ENCODE data around the gene TNFRSF25. TPM values are rescaled to one million over a fixed set of nuclear protein-coding genes. Genes with fewer than 3 reads are reported as not detected.

Gene TNFRSF25, protein sequence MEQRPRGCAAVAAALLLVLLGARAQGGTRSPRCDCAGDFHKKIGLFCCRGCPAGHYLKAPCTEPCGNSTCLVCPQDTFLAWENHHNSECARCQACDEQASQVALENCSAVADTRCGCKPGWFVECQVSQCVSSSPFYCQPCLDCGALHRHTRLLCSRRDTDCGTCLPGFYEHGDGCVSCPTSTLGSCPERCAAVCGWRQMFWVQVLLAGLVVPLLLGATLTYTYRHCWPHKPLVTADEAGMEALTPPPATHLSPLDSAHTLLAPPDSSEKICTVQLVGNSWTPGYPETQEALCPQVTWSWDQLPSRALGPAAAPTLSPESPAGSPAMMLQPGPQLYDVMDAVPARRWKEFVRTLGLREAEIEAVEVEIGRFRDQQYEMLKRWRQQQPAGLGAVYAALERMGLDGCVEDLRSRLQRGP
- total RNA-seq = 0.51 and 1.5 TPM in 2 replicates
- 0.24 and 0.37 TPM in 2 replicates for polyA plus RNA-seq
- 0.19 and 1.0 TPM in 2 replicates for polyA plus RNA-seq (2012)
- 0.26 TPM in 1 of 2 replicates, not detected in the other for polyA minus RNA-seq (ENCODE audit: low replicate concordance)

DNA sequence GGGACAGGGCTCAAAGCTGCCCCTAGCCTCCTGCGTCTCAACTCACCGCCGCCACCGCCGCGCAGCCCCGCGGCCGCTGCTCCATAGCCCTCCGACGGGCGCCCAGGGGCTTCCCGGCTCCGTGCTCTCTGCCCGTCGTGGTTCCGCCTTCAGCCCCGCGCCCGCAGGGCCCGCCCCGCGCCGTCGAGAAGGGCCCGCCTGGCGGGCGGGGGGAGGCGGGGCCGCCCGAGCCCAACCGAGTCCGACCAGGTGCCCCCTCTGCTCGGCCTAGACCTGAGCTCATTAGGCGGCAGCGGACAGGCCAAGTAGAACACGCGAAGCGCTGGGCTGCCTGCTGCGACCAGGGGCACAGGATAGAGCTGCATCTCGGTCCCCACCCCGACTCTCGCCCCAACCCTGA, at the start of gene TNFRSF25:
TNFRSF25 (minus strand) TSS at position 151 of the 400 bp plus-strand sequence; CDS start at position 85, 66 bp downstream.
- no peaks in the 10 kb centered on the region for H3K79me2 ChIP-seq (ENCODE audit: control insufficient read depth, insufficient read depth, low read length)
- H3K36me3 ChIP-seq (ENCODE audit: control insufficient read depth, insufficient read depth, low read length) = no peaks in the 10 kb centered on the region
- H3K27me3 ChIP-seq (ENCODE audit: control insufficient read depth, insufficient read depth, low read length) = peaks cover under 1% of the 10 kb centered on the region
- no peaks in the 10 kb centered on the region for H3K4me1 ChIP-seq (ENCODE audit: control insufficient read depth, extremely low read depth, insufficient read depth, low read length)
- TF ChIP-seq EZH2 (IDR thresholded peaks at IDR 0.05; ENCODE audit: low read length, missing control alignments) = no peak
- TF ChIP-seq, protein P1, sequence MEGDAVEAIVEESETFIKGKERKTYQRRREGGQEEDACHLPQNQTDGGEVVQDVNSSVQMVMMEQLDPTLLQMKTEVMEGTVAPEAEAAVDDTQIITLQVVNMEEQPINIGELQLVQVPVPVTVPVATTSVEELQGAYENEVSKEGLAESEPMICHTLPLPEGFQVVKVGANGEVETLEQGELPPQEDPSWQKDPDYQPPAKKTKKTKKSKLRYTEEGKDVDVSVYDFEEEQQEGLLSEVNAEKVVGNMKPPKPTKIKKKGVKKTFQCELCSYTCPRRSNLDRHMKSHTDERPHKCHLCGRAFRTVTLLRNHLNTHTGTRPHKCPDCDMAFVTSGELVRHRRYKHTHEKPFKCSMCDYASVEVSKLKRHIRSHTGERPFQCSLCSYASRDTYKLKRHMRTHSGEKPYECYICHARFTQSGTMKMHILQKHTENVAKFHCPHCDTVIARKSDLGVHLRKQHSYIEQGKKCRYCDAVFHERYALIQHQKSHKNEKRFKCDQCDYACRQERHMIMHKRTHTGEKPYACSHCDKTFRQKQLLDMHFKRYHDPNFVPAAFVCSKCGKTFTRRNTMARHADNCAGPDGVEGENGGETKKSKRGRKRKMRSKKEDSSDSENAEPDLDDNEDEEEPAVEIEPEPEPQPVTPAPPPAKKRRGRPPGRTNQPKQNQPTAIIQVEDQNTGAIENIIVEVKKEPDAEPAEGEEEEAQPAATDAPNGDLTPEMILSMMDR (conservative IDR thresholded peaks at IDR 0.05 in 1 of 2, IDR thresholded peaks at IDR 0.05 in 1 of 2; ENCODE audit: low read depth in 1 of 2, low read length in 2 of 2) = no peak
- H3K4me2 ChIP-seq (ENCODE audit: extremely low read depth, insufficient read depth, low read length) = no peak within 1 kb of the TSS
- no peaks in the 10 kb centered on the region for H3K9me3 ChIP-seq (ENCODE audit: control insufficient read depth, insufficient read depth, low read depth, low read length)
- H3K9ac ChIP-seq (ENCODE audit: insufficient read depth, low read length) = no peak within 1 kb of the TSS
- no peak within 1 kb of the TSS for H2AFZ ChIP-seq (ENCODE audit: low read length)
- no peak within 1 kb of the TSS for H3K27ac ChIP-seq (ENCODE audit: insufficient read depth, low read length)
- no peaks in the 10 kb centered on the region for H4K20me1 ChIP-seq (ENCODE audit: control insufficient read depth, extremely low read depth, insufficient read depth, low read length)
- no peak for DNase-seq (ENCODE audit: low read depth in 2 of 2)
- H3K4me3 ChIP-seq (replicated peaks in 1 of 4; ENCODE audit: control extremely low read depth in 1 of 4, insufficient read depth in 1 of 4, low read depth in 3 of 4, low read length in 4 of 4) = no peak within 1 kb of the TSS

DNA sequence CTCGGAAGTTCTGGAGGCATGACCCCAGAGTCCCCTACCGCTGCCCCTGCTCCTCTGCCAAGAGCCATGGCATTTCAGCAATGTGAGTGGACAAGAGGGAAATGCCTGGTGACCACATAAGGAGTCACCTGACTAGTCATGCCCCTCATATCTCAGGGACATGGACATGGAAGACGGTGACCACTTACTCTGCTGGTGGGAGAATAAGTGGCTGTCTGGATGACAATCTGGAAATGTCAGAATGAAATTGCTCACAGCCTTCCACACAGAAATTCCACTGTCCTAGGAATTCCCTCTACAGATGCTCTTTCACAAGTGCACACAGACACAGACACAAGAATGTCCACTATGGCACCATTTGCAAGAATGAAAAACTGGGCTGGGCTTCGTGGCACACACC, 49.8 kb upstream of the TNFRSF25 start:
- Histone ChIP-seq H3K27me3 (ENCODE audit: control insufficient read depth, insufficient read depth, low read length) (no peaks in the 10 kb centered on the region), H3K36me3 (ENCODE audit: control insufficient read depth, insufficient read depth, low read length) (no peaks in the 10 kb centered on the region), H3K9me3 (ENCODE audit: control insufficient read depth, insufficient read depth, low read depth, low read length) (no peaks in the 10 kb centered on the region), H4K20me1 (ENCODE audit: control insufficient read depth, extremely low read depth, insufficient read depth, low read length) (no peaks in the 10 kb centered on the region), H3K9ac (ENCODE audit: insufficient read depth, low read length) (no peak overlapping the region), H2AFZ (ENCODE audit: low read length) (no peak overlapping the region), H3K79me2 (ENCODE audit: control insufficient read depth, insufficient read depth, low read length) (no peaks in the 10 kb centered on the region), H3K4me2 (ENCODE audit: extremely low read depth, insufficient read depth, low read length) (no peak overlapping the region), H3K4me3 (replicated peaks in 1 of 4; ENCODE audit: control extremely low read depth in 1 of 4, insufficient read depth in 1 of 4, low read depth in 3 of 4, low read length in 4 of 4) (no peak overlapping the region), H3K27ac (ENCODE audit: insufficient read depth, low read length) (no peak overlapping the region), H3K4me1 (ENCODE audit: control insufficient read depth, extremely low read depth, insufficient read depth, low read length) (no peaks in the 10 kb centered on the region)
- peak in 1 of 2 donors; percentile 51 for DNase-seq (ENCODE audit: low read depth in 2 of 2)
- no peak for TF ChIP-seq EZH2 (IDR thresholded peaks at IDR 0.05; ENCODE audit: low read length, missing control alignments)
- TF ChIP-seq, protein P1 (conservative IDR thresholded peaks at IDR 0.05 in 1 of 2, IDR thresholded peaks at IDR 0.05 in 1 of 2; ENCODE audit: low read depth in 1 of 2, low read length in 2 of 2) = no peak

DNA sequence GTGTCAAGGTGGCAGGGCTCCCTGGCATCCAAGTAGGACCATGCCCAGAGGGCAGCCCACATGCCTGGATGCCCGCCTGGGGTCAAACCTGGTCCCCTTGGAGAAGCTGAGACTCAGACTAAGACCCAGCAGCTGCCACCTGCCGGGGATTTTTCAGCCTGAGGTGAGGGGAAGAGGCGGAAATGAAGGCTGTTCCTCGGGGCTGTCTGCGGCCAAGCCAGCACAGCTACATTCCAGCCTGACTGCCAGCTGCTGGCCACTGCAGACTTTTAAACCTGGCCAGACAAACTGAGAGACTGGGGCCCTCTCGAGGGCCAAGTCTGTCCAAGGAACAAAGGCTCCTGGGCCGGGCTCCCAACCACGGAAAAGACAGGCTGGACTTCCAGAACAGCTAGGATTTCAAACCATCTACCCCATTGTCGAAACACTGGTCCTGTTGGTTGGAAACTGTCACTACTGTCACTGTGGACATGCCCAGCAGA, 47.4 kb upstream of the TNFRSF25 start:
- H3K36me3 ChIP-seq (ENCODE audit: control insufficient read depth, insufficient read depth, low read length) = no peaks in the 10 kb centered on the region
- no peaks in the 10 kb centered on the region for H3K27me3 ChIP-seq (ENCODE audit: control insufficient read depth, insufficient read depth, low read length)
- TF ChIP-seq EZH2 (IDR thresholded peaks at IDR 0.05; ENCODE audit: low read length, missing control alignments) = no peak
- TF ChIP-seq, protein P1 (conservative IDR thresholded peaks at IDR 0.05 in 1 of 2, IDR thresholded peaks at IDR 0.05 in 1 of 2; ENCODE audit: low read depth in 1 of 2, low read length in 2 of 2) = no peak
- H3K4me1 ChIP-seq (ENCODE audit: control insufficient read depth, extremely low read depth, insufficient read depth, low read length) = no peaks in the 10 kb centered on the region
- no peaks in the 10 kb centered on the region for H3K79me2 ChIP-seq (ENCODE audit: control insufficient read depth, insufficient read depth, low read length)
- no peaks in the 10 kb centered on the region for H4K20me1 ChIP-seq (ENCODE audit: control insufficient read depth, extremely low read depth, insufficient read depth, low read length)
- H3K27ac ChIP-seq (ENCODE audit: insufficient read depth, low read length) = no peak overlapping the region
- no peak overlapping the region for H3K9ac ChIP-seq (ENCODE audit: insufficient read depth, low read length)
- DNase-seq (ENCODE audit: low read depth in 2 of 2) = peak in 1 of 2 donors; percentile 47
- no peak overlapping the region for H3K4me2 ChIP-seq (ENCODE audit: extremely low read depth, insufficient read depth, low read length)
- H2AFZ ChIP-seq (ENCODE audit: low read length) = no peak overlapping the region
- no peak overlapping the region for H3K4me3 ChIP-seq (replicated peaks in 1 of 4; ENCODE audit: control extremely low read depth in 1 of 4, insufficient read depth in 1 of 4, low read depth in 3 of 4, low read length in 4 of 4)
- H3K9me3 ChIP-seq (ENCODE audit: control insufficient read depth, insufficient read depth, low read depth, low read length) = no peaks in the 10 kb centered on the region

All from fibroblast of lung (primary cell).